Liver (tissue), 9 donors: Measurements from ENCODE around the gene ST7. TPM values are rescaled to one million over a fixed set of nuclear protein-coding genes. Genes with fewer than 3 reads are reported as not detected.

Source experiments
- DNase-seq: peaks from one replicate; pipeline ENCODE4 v3.0.0-alpha.2; 2017; ENCODE audit warnings: low spot score
- H3K27ac ChIP-seq, 2 donors: one replicate each; pipeline ENCODE4 v1.7.0; 2013; ENCODE audit warnings: inconsistent platforms in 2 of 2, low read length in 2 of 2, control low read depth in 1 of 2, low read depth in 1 of 2, mild to moderate bottlenecking in 1 of 2
- H3K27me3 ChIP-seq, 4 donors: one replicate each; pipeline versions ENCODE4 v1.6.1 to v1.7.0; 2013; ENCODE audit warnings: low read length in 3 of 4, inconsistent platforms in 1 of 4, mild to moderate bottlenecking in 1 of 4, moderate library complexity in 1 of 4; ENCODE audit not compliant: control insufficient read depth in 4 of 4, insufficient read depth in 4 of 4
- H3K36me3 ChIP-seq, 4 donors: one replicate each; pipeline versions ENCODE4 v1.6.1 to v1.7.0; 2013; ENCODE audit warnings: low read length in 3 of 4, mild to moderate bottlenecking in 3 of 4, low read depth in 1 of 4, moderate library complexity in 1 of 4; ENCODE audit not compliant: control insufficient read depth in 4 of 4, insufficient read depth in 3 of 4
- H3K4me1 ChIP-seq, 4 donors: one replicate each; pipeline versions ENCODE4 v1.6.1 to v1.7.0; 2013; ENCODE audit warnings: low read length in 3 of 4, mild to moderate bottlenecking in 3 of 4, moderate library complexity in 1 of 4; ENCODE audit not compliant: control insufficient read depth in 4 of 4, insufficient read depth in 4 of 4
- H3K4me3 ChIP-seq, 3 donors: one replicate each; pipeline versions ENCODE4 v1.6.1 to v1.7.0; 2013; ENCODE audit warnings: low read length in 3 of 3, control low read depth in 1 of 3, low read depth in 1 of 3, mild to moderate bottlenecking in 1 of 3
- H3K9ac ChIP-seq, 2 donors: one replicate each; pipeline ENCODE4 v1.7.0; 2013; ENCODE audit warnings: low read length in 2 of 2, mild to moderate bottlenecking in 2 of 2, moderate library complexity in 2 of 2, control low read depth in 1 of 2, low read depth in 1 of 2
- H3K9me3 ChIP-seq, 4 donors: one replicate each; pipeline versions ENCODE4 v1.6.1 to v1.7.0; 2013; ENCODE audit warnings: low read length in 3 of 4; ENCODE audit not compliant: control insufficient read depth in 4 of 4
- EGR1 ChIP-seq, 2 donors: IDR thresholded peaks; 2 replicates each; pipeline ENCODE4 v1.6.1; 2016 to 2018; ENCODE audit warnings: antibody characterized with exemption in 2 of 2, low read depth in 2 of 2
- FOXA1 ChIP-seq: IDR thresholded peaks from 2 replicates; pipeline ENCODE4 v1.6.1; 2016; ENCODE audit warnings: antibody characterized with exemption
- FOXA2 ChIP-seq: IDR thresholded peaks from 2 replicates; pipeline ENCODE4 v1.6.1; 2016; ENCODE audit warnings: antibody characterized with exemption
- GABPA ChIP-seq, 2 donors: IDR thresholded peaks in 1 of 2; conservative IDR thresholded peaks in 1 of 2; 2 replicates each; pipeline ENCODE4 v1.6.1; 2016; ENCODE audit warnings: antibody characterized with exemption in 2 of 2, mild to moderate bottlenecking in 1 of 2, moderate library complexity in 1 of 2
- HNF4A ChIP-seq, 2 donors: conservative IDR thresholded peaks; 2 replicates each; pipeline ENCODE4 v1.6.1; 2016; ENCODE audit warnings: antibody characterized with exemption in 2 of 2, mild to moderate bottlenecking in 2 of 2
- HNF4G ChIP-seq: IDR thresholded peaks from 2 replicates; pipeline ENCODE4 v1.6.1; 2016; ENCODE audit warnings: antibody characterized with exemption
- JUND ChIP-seq, 2 donors: IDR thresholded peaks; 2 replicates each; pipeline ENCODE4 v1.6.1; 2016; ENCODE audit warnings: antibody characterized with exemption in 2 of 2
- NR2F2 ChIP-seq: IDR thresholded peaks from 2 replicates; pipeline ENCODE4 v1.6.1; 2016; ENCODE audit warnings: antibody characterized with exemption
- RAD21 ChIP-seq, 2 donors: IDR thresholded peaks; 2 replicates each; pipeline ENCODE4 v1.6.1; 2016; ENCODE audit warnings: antibody characterized with exemption in 2 of 2, mild to moderate bottlenecking in 2 of 2
- RXRA ChIP-seq, 2 donors: IDR thresholded peaks; 2 replicates each; pipeline ENCODE4 v1.6.1; 2017 to 2018; ENCODE audit warnings: antibody characterized with exemption in 2 of 2, mild to moderate bottlenecking in 1 of 2
- SP1 ChIP-seq: IDR thresholded peaks from 2 replicates; pipeline ENCODE4 v1.6.1; 2018; ENCODE audit warnings: antibody characterized with exemption, mild to moderate bottlenecking
- TAF1 ChIP-seq: conservative IDR thresholded peaks from 2 replicates; pipeline ENCODE4 v1.6.1; 2016; ENCODE audit warnings: antibody characterized with exemption, mild to moderate bottlenecking
- YY1 ChIP-seq: IDR thresholded peaks from 2 replicates; pipeline ENCODE4 v1.6.1; 2016; ENCODE audit warnings: antibody characterized with exemption, mild to moderate bottlenecking
- WGBS: extraction: QIAGEN DNeasy Blood & Tissue Kit; methylation state at CpG from one replicate; pipeline ENCODE4 v1.1.7; 2013; 5-methylcytosine and 5-hydroxymethylcytosine counted together
- polyA plus RNA-seq, 2 donors: library from polyadenylated mRNA; stranded (reverse) in 1 of 2; unstranded in 1 of 2; fragments of 200-250 nt in 1 of 2; fragments of >200 nt in 1 of 2; fragmentation: Nextera tagmentation in 1 of 2; extraction: Ambion mirVana in 1 of 2; gene quantifications; one replicate each; pipeline versions ENCODE4 v1.2.1 to v1.2.3, GENCODE V29; 2013 to 2015
- total RNA-seq, 2 donors: library from RNA; depleted of rRNA; stranded (reverse); fragments of >200 nt; gene quantifications; one replicate each; pipeline ENCODE4 v1.2.3, GENCODE V29; 2014
- TF ChIP-seq, protein P1 (sequence below): fragments of 150-350 bp; IDR thresholded peaks from 2 replicates; pipeline ENCODE4 v1.5.1; 2017; ENCODE audit warnings: improper control_type of control experiment, low read depth, low read length; ENCODE audit not compliant: missing input control
- TF ChIP-seq, protein P2 (sequence below): IDR thresholded peaks from 2 replicates; pipeline ENCODE4 v1.6.1; 2016; ENCODE audit warnings: antibody characterized with exemption, mild to moderate bottlenecking
- TF ChIP-seq, protein P3 (sequence below): IDR thresholded peaks from 2 replicates; pipeline ENCODE4 v1.6.1; 2016; ENCODE audit warnings: antibody characterized with exemption
- TF ChIP-seq, protein P4 (sequence below): IDR thresholded peaks from 2 replicates; pipeline ENCODE4 v1.6.1; 2016; ENCODE audit warnings: antibody characterized with exemption
- TF ChIP-seq, protein P5 (sequence below): IDR thresholded peaks from 2 replicates; pipeline ENCODE4 v1.6.1; 2016; ENCODE audit warnings: antibody characterized with exemption
- donor health status: healthy.
- donor health status: healthy.
- donor health status: healthy.
- donor health status: healthy.
- donor health status: healthy.

Gene ST7
- total and polyA plus RNA-seq, 4 donors, result 13.5 to 30.7 (median 22.6) TPM

DNA sequence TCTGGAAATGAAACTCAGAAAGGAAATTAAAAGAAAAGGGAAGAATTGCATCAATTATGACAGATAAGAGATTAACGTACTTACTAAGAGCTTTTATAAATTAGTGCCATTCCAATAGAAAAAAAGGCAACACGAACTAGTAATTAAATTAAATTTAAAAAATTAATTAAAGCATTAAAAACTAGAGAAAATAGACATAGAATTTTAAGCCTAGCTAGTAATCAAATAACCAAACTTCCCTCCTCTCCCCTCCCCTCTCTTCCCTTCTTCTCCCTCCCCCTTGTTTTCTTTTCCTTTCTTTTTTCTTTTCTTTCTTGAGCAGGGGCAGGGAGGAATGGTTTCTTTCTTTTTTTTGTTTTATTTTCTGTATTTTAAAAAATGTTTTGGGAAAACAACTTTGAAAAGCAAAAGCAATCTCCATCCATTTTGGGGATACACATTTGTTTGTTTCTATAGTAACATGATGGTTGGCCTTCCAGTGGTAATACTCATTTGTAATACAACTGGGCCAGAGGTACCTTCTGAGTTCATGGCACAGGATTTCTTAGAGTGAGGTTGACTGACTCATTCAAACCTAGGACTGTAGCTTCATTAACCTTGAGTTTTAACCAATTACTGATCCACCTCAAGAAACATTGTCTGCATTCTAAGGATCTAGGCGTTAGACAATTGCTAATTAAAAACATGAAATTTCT is 132.6 kb downstream of the ST7 start:
- 85% methylated on average over 3 of the region's 3 CpGs for WGBS

More for the DNA sequence above, 132.6 kb downstream of the ST7 start:
- no peak for DNase-seq
- no peaks in the 10 kb centered on the region for H3K36me3 ChIP-seq
- H3K27me3 ChIP-seq, result no peaks in the 10 kb centered on the region
- H3K9ac ChIP-seq, result no peak overlapping the region
- H3K9me3 ChIP-seq, result no peaks in the 10 kb centered on the region
- peaks cover 0 to 3% (median 0%) of the 10 kb centered on the region in 4 donors for H3K4me1 ChIP-seq
- TF ChIP-seq NR2F2 (no peak), FOXA2 (no peak), JUND (IDR thresholded peaks at IDR 0.05) (no peak), FOXA1 (no peak), HNF4A (conservative IDR thresholded peaks at IDR 0.05) (no peak), RXRA (IDR thresholded peaks at IDR 0.05) (no peak), TAF1 (no peak), HNF4G (no peak), YY1 (no peak), SP1 (no peak), RAD21 (IDR thresholded peaks at IDR 0.05) (no peak), EGR1 (IDR thresholded peaks at IDR 0.05; ENCODE audit: low read depth in 2 of 2) (no peak), GABPA (IDR thresholded peaks at IDR 0.05 in 1 of 2, conservative IDR thresholded peaks at IDR 0.05 in 1 of 2) (no peak)
- TF ChIP-seq, protein P1, sequence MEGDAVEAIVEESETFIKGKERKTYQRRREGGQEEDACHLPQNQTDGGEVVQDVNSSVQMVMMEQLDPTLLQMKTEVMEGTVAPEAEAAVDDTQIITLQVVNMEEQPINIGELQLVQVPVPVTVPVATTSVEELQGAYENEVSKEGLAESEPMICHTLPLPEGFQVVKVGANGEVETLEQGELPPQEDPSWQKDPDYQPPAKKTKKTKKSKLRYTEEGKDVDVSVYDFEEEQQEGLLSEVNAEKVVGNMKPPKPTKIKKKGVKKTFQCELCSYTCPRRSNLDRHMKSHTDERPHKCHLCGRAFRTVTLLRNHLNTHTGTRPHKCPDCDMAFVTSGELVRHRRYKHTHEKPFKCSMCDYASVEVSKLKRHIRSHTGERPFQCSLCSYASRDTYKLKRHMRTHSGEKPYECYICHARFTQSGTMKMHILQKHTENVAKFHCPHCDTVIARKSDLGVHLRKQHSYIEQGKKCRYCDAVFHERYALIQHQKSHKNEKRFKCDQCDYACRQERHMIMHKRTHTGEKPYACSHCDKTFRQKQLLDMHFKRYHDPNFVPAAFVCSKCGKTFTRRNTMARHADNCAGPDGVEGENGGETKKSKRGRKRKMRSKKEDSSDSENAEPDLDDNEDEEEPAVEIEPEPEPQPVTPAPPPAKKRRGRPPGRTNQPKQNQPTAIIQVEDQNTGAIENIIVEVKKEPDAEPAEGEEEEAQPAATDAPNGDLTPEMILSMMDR, result no peak
- TF ChIP-seq, protein P2, sequence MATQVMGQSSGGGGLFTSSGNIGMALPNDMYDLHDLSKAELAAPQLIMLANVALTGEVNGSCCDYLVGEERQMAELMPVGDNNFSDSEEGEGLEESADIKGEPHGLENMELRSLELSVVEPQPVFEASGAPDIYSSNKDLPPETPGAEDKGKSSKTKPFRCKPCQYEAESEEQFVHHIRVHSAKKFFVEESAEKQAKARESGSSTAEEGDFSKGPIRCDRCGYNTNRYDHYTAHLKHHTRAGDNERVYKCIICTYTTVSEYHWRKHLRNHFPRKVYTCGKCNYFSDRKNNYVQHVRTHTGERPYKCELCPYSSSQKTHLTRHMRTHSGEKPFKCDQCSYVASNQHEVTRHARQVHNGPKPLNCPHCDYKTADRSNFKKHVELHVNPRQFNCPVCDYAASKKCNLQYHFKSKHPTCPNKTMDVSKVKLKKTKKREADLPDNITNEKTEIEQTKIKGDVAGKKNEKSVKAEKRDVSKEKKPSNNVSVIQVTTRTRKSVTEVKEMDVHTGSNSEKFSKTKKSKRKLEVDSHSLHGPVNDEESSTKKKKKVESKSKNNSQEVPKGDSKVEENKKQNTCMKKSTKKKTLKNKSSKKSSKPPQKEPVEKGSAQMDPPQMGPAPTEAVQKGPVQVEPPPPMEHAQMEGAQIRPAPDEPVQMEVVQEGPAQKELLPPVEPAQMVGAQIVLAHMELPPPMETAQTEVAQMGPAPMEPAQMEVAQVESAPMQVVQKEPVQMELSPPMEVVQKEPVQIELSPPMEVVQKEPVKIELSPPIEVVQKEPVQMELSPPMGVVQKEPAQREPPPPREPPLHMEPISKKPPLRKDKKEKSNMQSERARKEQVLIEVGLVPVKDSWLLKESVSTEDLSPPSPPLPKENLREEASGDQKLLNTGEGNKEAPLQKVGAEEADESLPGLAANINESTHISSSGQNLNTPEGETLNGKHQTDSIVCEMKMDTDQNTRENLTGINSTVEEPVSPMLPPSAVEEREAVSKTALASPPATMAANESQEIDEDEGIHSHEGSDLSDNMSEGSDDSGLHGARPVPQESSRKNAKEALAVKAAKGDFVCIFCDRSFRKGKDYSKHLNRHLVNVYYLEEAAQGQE, result no peak
- TF ChIP-seq, protein P3, sequence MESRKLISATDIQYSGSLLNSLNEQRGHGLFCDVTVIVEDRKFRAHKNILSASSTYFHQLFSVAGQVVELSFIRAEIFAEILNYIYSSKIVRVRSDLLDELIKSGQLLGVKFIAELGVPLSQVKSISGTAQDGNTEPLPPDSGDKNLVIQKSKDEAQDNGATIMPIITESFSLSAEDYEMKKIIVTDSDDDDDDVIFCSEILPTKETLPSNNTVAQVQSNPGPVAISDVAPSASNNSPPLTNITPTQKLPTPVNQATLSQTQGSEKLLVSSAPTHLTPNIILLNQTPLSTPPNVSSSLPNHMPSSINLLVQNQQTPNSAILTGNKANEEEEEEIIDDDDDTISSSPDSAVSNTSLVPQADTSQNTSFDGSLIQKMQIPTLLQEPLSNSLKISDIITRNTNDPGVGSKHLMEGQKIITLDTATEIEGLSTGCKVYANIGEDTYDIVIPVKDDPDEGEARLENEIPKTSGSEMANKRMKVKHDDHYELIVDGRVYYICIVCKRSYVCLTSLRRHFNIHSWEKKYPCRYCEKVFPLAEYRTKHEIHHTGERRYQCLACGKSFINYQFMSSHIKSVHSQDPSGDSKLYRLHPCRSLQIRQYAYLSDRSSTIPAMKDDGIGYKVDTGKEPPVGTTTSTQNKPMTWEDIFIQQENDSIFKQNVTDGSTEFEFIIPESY, result no peak
- TF ChIP-seq, protein P4, sequence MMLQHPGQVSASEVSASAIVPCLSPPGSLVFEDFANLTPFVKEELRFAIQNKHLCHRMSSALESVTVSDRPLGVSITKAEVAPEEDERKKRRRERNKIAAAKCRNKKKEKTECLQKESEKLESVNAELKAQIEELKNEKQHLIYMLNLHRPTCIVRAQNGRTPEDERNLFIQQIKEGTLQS, result no peak
- TF ChIP-seq, protein P5, sequence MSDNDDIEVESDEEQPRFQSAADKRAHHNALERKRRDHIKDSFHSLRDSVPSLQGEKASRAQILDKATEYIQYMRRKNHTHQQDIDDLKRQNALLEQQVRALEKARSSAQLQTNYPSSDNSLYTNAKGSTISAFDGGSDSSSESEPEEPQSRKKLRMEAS, result no peak
- H3K4me3 ChIP-seq, result no peak overlapping the region
- no peak overlapping the region for H3K27ac ChIP-seq
